K562 (cell line): ENCODE measurements around the gene CDC42EP3. TPM values are rescaled to one million over a fixed set of nuclear protein-coding genes. Genes with fewer than 3 reads are reported as not detected.

Experiments used
- ATAC-seq: fragments of 200-7000 bp; cut with Tn5 transposase; 3 replicates; pipeline ENCODE4 v1.9.1; 2020; ENCODE audit warnings: moderate library complexity
- BruUV-seq: library from RNA; stranded (reverse); fragments of 400-500 nt; replicated peaks from 2 replicates; lab custom pipeline; 2021; lab: Mats Ljungman, UMichigan
- CTCF ChIA-PET: fragments of 300-600 bp; formaldehyde crosslinking; extraction: SDS; loops from one replicate; lab custom pipeline; 2021; ENCODE audit warnings: low intra/inter-chr PET ratio; lab: Yijun Ruan, JAX
- POLR2A ChIA-PET: fragments of 300-600, 350-650 bp; sonication (Branson Sonifier 250); formaldehyde crosslinking; extraction: SDS; loops from one replicate; lab custom pipeline; 2021; ENCODE audit warnings: antibody characterized with exemption, inconsistent platforms; lab: Yijun Ruan, JAX
- DNase-seq, 4 experiments: peaks; one replicate each; pipeline versions ENCODE4 v3.0.0 to v3.0.0-alpha.2; 2011 to 2018; ENCODE audit warnings: low spot score in 3 of 4, mixed read lengths in 3 of 4; ENCODE audit errors: extremely low read depth in 1 of 4
- FAIRE-seq: peaks from 2 replicates; lab custom pipeline; 2011; peaks lifted over from hg19 to GRCh38; lab: Jason Lieb, UNC
- H2AFZ ChIP-seq: 2 replicates; pipeline ENCODE4 v1.6.0; 2011; ENCODE audit warnings: low read depth, low read length, control low read depth, inconsistent platforms
- H3K27ac ChIP-seq: fragments of 200-600 bp; 3 replicates; pipeline ENCODE4 v1.8.0; 2011; ENCODE audit warnings: low read depth, mild to moderate bottlenecking, control low read depth, inconsistent platforms, low read length, moderate library complexity, mixed read lengths; ENCODE audit errors: extremely low read depth
- H3K27me3 ChIP-seq, 2 experiments: fragments of 300-600 bp in 1 of 2; 2 replicates in 1 of 2; 3 replicates in 1 of 2; pipeline versions ENCODE4 v1.6.0 to v1.8.0; 2011; ENCODE audit warnings: inconsistent platforms in 2 of 2, low read length in 2 of 2, mild to moderate bottlenecking in 1 of 2, mixed read lengths in 1 of 2, moderate library complexity in 1 of 2; ENCODE audit not compliant: control insufficient read depth in 2 of 2, insufficient read depth in 2 of 2
- H3K36me3 ChIP-seq: fragments of 300-600 bp; 3 replicates; pipeline ENCODE4 v1.8.0; 2011; ENCODE audit warnings: mild to moderate bottlenecking, low read length, inconsistent platforms; ENCODE audit not compliant: control insufficient read depth, insufficient read depth
- H3K4me1 ChIP-seq, 2 experiments: fragments of 200-600 bp in 1 of 2; replicated peaks in 1 of 2; 2 replicates in 1 of 2; 3 replicates in 1 of 2; pipeline versions ENCODE4 v1.5.1 to v1.8.0; 2011; ENCODE audit warnings: inconsistent platforms in 2 of 2, low read length in 2 of 2, mild to moderate bottlenecking in 1 of 2, mixed read lengths in 1 of 2, moderate library complexity in 1 of 2; ENCODE audit not compliant: control insufficient read depth in 2 of 2, insufficient read depth in 2 of 2
- H3K4me2 ChIP-seq: 2 replicates; pipeline ENCODE4 v1.6.1; 2011; ENCODE audit warnings: low read length, control low read depth, inconsistent platforms, mixed read lengths; ENCODE audit not compliant: insufficient read depth
- H3K4me3 ChIP-seq: fragments of 200-600 bp; sonication (generic), shearing (Covaris generic); 2 replicates; pipeline ENCODE4 v1.5.1; 2016; ENCODE audit warnings: control low read depth, inconsistent platforms
- H3K79me2 ChIP-seq: fragments of 200-600 bp; 3 replicates; pipeline ENCODE4 v1.8.0; 2011; ENCODE audit warnings: low read length, inconsistent platforms; ENCODE audit not compliant: control insufficient read depth, insufficient read depth
- H3K9ac ChIP-seq, 2 experiments: 2 replicates each; pipeline versions ENCODE4 v1.6.0 to v1.6.1; 2011; ENCODE audit warnings: low read depth in 2 of 2, low read length in 2 of 2, control low read depth in 1 of 2, inconsistent platforms in 1 of 2, mild to moderate bottlenecking in 1 of 2, mixed read lengths in 1 of 2; ENCODE audit not compliant: insufficient read depth in 1 of 2
- H3K9me1 ChIP-seq: one replicate; pipeline ENCODE4 v1.6.0; 2011; ENCODE audit warnings: inconsistent platforms, mild to moderate bottlenecking, low read length, moderate library complexity; ENCODE audit not compliant: control insufficient read depth, insufficient read depth
- H3K9me3 ChIP-seq: replicated peaks from 2 replicates; pipeline ENCODE4 v1.5.1; 2011; ENCODE audit warnings: low read depth, low read length, inconsistent platforms; ENCODE audit not compliant: control insufficient read depth, insufficient read depth
- H4K20me1 ChIP-seq: replicated peaks from 2 replicates; pipeline ENCODE4 v1.6.1; 2011; ENCODE audit warnings: low read length, inconsistent platforms, mixed read lengths; ENCODE audit not compliant: control insufficient read depth, insufficient read depth
- GABPB2 ChIP-seq: fragments of 250-450 bp; sonication (Bioruptor Pico); conservative IDR thresholded peaks from 2 replicates; pipeline ENCODE4 v1.5.1; 2021; ENCODE audit warnings: mild to moderate bottlenecking
- GATAD2B ChIP-seq: fragments of 450-650 bp; IDR thresholded peaks from 2 replicates; pipeline ENCODE4 v1.6.1; 2017; ENCODE audit warnings: mild to moderate bottlenecking, borderline replicate concordance
- HDAC2 ChIP-seq: fragments of 450-650 bp; IDR thresholded peaks from 2 replicates; pipeline ENCODE4 v1.6.1; 2016; ENCODE audit warnings: mild to moderate bottlenecking
- HMGXB4 ChIP-seq: sonication (generic); formaldehyde crosslinking; IDR thresholded peaks from 2 replicates; pipeline ENCODE4 v1.8.1; 2023; ENCODE audit warnings: mild to moderate bottlenecking, missing genetic modification reagents
- KDM5B ChIP-seq: fragments of 200-600 bp; sonication (generic); IDR thresholded peaks from 2 replicates; pipeline ENCODE4 v1.6.1; 2012; ENCODE audit warnings: low read depth, mild to moderate bottlenecking, moderate library complexity, low read length, control low read depth, inconsistent platforms; ENCODE audit not compliant: insufficient replicate concordance
- POLR2AphosphoS5 ChIP-seq: IDR thresholded peaks from 2 replicates; pipeline ENCODE4 v1.6.1; 2011; ENCODE audit warnings: mild to moderate bottlenecking, low read depth, low read length, moderate library complexity; ENCODE audit not compliant: control insufficient read depth, insufficient read depth
- POLR3A ChIP-seq: IDR thresholded peaks from 2 replicates; pipeline ENCODE4 v1.6.1; 2011; ENCODE audit warnings: borderline replicate concordance, mild to moderate bottlenecking, moderate library complexity; ENCODE audit not compliant: insufficient read length, insufficient read depth; ENCODE audit errors: extremely low read depth
- SRSF1 ChIP-seq: fragments of 200-400 bp; formaldehyde crosslinking; IDR thresholded peaks from 2 replicates; pipeline ENCODE4 v1.6.1; 2017; ENCODE audit warnings: mild to moderate bottlenecking, low read depth, low read length, moderate library complexity
- STAT6 ChIP-seq: sonication (generic); formaldehyde crosslinking; IDR thresholded peaks from 2 replicates; pipeline ENCODE4 v1.8.1; 2023; ENCODE audit warnings: mild to moderate bottlenecking, missing genetic modification reagents
- ZC3H4 ChIP-seq: sonication (generic); formaldehyde crosslinking; IDR thresholded peaks from 2 replicates; pipeline ENCODE4 v1.9.0; 2021; ENCODE audit warnings: missing genetic modification reagents, borderline replicate concordance
- ZNF408 ChIP-seq: fragments of 250-450 bp; sonication (Bioruptor Pico); IDR thresholded peaks from 2 replicates; pipeline ENCODE4 v1.4.0; 2020; ENCODE audit warnings: low read depth, mild to moderate bottlenecking, moderate library complexity
- WGBS: fragments of 100-300 bp; shearing (Covaris generic); methylation state at CpG from one replicate; pipeline ENCODE4 v1.1.6; 2016; ENCODE audit warnings: low coverage, mixed read lengths; ENCODE audit not compliant: insufficient coverage; ENCODE audit errors: missing lambda C conversion rate; 5-methylcytosine and 5-hydroxymethylcytosine counted together
- in situ Hi-C: fragments of 300-500 bp; cut with MboI; formaldehyde crosslinking; loops from 4 replicates; pipeline ENCODE4 v1.15.0; 2018; ENCODE audit warnings: inconsistent platforms, mixed read lengths
- intact Hi-C: fragments of 100-400 bp; cut with micrococcal nuclease; formaldehyde crosslinking; loops from 2 replicates; pipeline ENCODE4 v1.14.2; 2022
- polyA plus RNA-seq, 8 experiments: library from polyadenylated mRNA; depleted of rRNA in 4 of 8; stranded (reverse) in 5 of 8; unstranded in 3 of 8; fragments of >200 nt; fragmentation: Nextera tagmentation in 2 of 8; fragmentation: Illumina TruSeq in 1 of 8; extraction: Ambion mirVana in 2 of 8; extraction: Trizol in 1 of 8; gene quantifications; 2 replicates each; pipeline versions ENCODE4 v1.2.1 to v1.2.3, GENCODE V29; 2011 to 2014; ENCODE audit warnings: inconsistent platforms in 1 of 8, missing spikeins in 1 of 8
- total RNA-seq, 7 experiments: library from RNA; depleted of rRNA in 6 of 7; stranded (reverse); fragments of >200 nt in 6 of 7; fragmentation: Illumina TruSeq in 2 of 7; extraction: Trizol in 2 of 7; gene quantifications; 2 replicates each; pipeline versions ENCODE4 v1.2.1 to v1.2.3, GENCODE V29; 2011 to 2021; ENCODE audit warnings: low replicate concordance in 1 of 7
- TF ChIP-seq, protein P1 (sequence below): IDR thresholded peaks from 2 replicates; pipeline ENCODE4 v1.6.1; 2011; ENCODE audit not compliant: insufficient read length; ENCODE audit errors: extremely low read depth

The CDC42EP3 gene
- total and polyA plus RNA-seq, 9 of the 15 experiments (the other 6 are each of a cell fraction or from before 2014, with no cell fraction given), result 0.72 to 6.4 (median 2.0) TPM

DNA sequence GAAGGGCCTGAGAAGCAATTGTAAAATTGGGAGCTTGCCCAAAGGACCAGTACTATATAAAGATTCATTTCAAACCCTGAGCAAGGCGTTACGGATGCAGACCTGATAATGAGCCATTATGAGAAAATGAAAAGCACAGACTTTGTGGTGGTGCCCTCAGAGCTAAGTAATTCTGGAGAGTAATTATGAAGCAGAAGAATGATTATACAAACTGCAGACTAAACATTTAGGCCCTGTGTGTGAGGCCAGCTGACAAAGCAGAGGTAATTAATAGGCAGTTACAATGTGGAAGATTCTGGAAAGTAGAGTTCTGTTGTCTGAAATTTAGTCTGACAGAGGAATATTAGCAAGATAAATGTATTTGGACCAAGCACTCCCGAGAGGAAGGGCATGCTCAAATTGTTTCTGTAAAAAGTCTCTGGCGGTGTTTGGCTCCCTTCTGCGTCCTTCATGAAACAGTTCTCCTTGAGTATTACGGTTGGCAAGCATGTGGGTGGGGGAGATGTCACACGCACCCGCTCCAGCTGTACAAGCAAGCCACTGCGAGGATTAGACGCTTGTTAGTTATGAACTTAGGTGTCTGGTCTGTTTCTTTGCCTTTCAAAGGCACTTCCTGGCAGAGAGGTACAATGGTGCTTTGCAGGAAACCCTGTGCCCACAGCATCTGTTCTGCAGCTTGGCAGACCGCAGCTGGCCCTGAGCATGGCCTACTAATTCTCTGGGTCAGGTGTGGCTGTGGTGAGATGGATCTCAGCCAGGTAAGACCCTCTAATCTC lies 45.5 kb downstream of the CDC42EP3 start:
- in situ Hi-C loops, result no loop called here
- intact Hi-C loops, result no loop called here
- H4K20me1 ChIP-seq, result no peaks in the 10 kb centered on the region
- BruUV-seq, result no TSS peak
- H3K9me3 ChIP-seq, result no peaks in the 10 kb centered on the region
- DNase-seq (no peak), FAIRE-seq (no peak), ATAC-seq (no peak)
- TF ChIP-seq SRSF1, result no peak
- no peak for TF ChIP-seq KDM5B
- TF ChIP-seq POLR3A, result no peak
- no peak for TF ChIP-seq HDAC2
- TF ChIP-seq, protein P1, sequence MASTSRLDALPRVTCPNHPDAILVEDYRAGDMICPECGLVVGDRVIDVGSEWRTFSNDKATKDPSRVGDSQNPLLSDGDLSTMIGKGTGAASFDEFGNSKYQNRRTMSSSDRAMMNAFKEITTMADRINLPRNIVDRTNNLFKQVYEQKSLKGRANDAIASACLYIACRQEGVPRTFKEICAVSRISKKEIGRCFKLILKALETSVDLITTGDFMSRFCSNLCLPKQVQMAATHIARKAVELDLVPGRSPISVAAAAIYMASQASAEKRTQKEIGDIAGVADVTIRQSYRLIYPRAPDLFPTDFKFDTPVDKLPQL, result no peak
- no peak for TF ChIP-seq HMGXB4 (CRISPR knock-in tag)
- no peak for TF ChIP-seq GATAD2B
- no peak for TF ChIP-seq POLR2AphosphoS5
- no peak for TF ChIP-seq GABPB2 (CRISPR knock-in tag)
- TF ChIP-seq ZNF408 (CRISPR knock-in tag), result no peak
- no peak for TF ChIP-seq ZC3H4
- TF ChIP-seq STAT6 (CRISPR knock-in tag), result no peak
- no peak overlapping the region for H3K9ac ChIP-seq
- no peak overlapping the region for H2AFZ ChIP-seq
- no peaks in the 10 kb centered on the region for H3K4me1 ChIP-seq
- ChIA-PET POLR2A (no interaction called here), CTCF (no interaction called here)
- H3K4me2 ChIP-seq, result no peak overlapping the region
- no peak overlapping the region for H3K4me3 ChIP-seq
- no peak overlapping the region for H3K27ac ChIP-seq
- H3K9me1 ChIP-seq, result no peaks in the 10 kb centered on the region
- H3K27me3 ChIP-seq, result no peaks in the 10 kb centered on the region
- H3K79me2 ChIP-seq, result no peaks in the 10 kb centered on the region
- no peaks in the 10 kb centered on the region for H3K36me3 ChIP-seq
- 52% methylated on average over 10 of the region's 11 CpGs for WGBS
